ENCODE measurements around the gene KIF5C.

Gene KIF5C

GRCh38 chr2:148996805-148997204, 121.8 kb downstream of the KIF5C start:
- no peak for DNase-seq

- no peak for DNase-seq
Measured at GRCh38 chr2:148998165-148998830, 123.3 kb downstream of the KIF5C start.

- no peak for DNase-seq
Measured at GRCh38 chr2:148998831-148999200, 123.8 kb downstream of the KIF5C start.

DNA sequence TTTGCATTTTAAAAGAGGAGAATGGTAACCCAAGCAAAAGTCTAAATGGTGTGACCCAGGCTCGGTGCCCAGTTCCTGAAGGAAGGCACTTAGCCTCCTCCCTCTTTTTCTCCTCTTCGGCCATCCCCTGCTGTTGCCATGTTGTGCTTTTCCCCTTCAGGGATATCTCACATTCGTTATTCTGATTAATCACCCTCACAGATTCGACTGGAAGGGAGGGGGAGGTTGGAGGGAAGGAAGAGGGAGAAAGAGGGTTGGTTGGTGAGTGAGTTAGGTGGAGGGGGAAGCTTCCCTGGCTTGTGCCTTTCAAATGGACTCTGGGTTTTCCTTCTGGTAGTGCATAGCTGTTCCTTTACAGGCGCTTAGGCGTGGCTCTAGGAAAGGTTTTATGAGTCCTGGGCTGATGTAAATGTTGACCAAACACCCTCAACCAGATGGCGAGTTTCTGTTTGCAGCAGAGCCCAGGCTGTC, 124.5 kb downstream of the KIF5C start:
- no peak for DNase-seq

- no peak for DNase-seq
Measured at GRCh38 chr2:149000158-149000938, 125.3 kb downstream of the KIF5C start.

DNA sequence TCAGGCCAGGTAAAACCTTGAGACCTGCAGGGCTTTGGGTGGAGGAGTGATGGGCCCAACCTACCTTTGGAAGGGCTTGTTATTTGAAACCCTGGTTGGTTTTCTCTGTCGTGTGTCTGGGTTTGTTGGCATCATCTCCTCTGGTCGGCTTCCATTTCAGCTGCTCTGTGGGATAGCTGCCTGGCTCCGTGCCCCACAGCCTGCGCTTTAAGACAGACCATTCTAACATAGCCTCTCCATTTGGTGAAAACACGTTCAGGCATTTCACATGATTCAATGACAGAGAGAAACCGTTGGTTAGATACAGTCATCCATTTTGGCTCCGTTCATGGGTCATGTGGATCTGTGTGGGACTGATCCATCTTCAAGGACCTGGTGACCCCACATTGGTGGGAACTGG, 126.5 kb downstream of the KIF5C start:
- DNase-seq = no peak

GRCh38 chr2:149002378-149002890, 127.4 kb downstream of the KIF5C start:
- DNase-seq = no peak

DNA sequence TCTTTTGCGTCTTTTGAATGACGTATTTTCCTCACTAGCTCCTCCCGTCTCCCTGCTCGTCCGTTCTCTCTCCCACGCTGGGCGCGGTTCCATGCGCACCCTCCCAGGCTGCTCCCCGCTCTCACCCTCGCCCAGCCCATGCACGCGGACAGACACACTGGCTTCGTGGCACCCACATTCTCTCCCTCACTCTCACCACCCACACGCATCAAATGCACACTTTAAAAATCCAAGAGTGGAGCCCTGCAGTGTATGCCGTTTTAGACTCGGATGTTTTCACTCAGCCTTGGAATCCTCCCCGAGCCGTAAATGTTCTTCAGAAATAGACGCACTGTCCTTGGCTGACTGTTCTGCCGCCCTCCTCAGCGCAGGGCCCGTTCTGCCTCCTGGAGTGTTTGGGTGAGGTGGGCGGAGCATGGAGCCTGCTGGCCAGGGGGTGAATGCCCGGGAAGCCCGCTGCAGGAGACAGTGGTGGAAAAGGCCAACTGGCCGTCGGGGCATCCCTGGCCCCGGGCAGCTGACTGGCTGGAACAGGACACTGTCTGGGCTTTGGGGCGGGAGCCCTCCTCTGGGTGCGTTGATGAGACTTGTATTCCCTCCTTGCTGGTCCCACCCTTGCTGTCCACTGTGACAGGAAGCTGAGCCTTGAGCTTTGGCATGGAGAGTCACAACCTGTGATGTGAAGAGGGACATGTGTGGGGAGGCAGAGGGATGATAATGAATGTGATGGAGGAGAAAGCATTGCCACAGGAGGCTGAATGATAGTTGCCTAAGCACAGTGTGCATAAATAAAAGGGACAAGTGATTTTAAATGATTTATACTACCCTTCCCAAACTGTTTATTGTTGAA, 128.1 kb downstream of the KIF5C start:
- DNase-seq = no peak

DNA sequence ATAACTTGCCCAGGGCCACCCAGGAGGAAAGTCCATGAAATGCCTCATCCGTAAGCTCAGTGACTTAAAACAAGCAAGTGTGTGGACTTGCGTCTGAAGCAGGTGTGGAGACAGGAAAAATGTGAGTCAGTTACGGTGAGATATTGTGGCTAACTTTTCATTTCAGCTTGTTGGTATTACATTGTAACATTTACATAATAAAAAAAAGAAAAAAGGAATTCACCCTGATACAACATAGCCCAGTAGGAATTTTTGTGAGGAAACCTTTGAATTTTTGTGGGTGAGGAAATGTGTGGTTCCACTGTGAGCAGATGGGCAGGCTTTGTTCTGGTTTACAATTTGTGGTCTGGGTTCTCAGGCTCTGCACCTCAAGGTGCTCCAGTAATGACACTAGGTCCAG, 129.8 kb downstream of the KIF5C start:
- no peak for DNase-seq

DNA sequence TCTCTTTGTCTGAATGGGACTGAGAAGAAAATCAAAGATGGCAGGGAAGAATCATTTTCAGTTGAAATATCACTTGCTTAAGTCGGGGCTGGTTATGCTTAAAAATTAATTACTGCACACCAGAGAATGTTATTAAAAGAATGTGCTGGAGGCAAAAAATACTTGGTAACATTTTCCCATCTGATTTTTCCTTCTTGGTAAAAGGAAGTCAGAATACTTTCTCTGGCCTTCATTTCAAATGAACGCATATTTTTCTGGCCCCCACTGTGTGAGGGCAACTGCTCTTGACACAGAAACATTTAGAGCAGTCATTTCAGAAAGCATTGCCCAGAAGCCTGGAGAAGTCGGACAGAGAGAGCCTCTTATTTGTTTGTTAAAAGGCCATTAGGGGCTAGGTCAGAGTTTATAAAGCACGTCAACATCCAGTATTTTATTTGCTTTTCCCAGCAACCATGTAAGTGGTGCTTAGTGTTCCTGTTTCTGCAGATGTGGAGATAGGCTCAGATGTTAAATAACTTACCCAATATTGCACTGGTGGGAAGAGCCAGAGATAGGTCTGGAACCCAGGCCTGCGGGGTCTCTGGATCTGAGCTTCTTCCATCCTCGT, 130.5 kb downstream of the KIF5C start:
- DNase-seq = no peak

- DNase-seq = no peak
Measured at GRCh38 chr2:149006883-149007543, 132.0 kb downstream of the KIF5C start.

DNA sequence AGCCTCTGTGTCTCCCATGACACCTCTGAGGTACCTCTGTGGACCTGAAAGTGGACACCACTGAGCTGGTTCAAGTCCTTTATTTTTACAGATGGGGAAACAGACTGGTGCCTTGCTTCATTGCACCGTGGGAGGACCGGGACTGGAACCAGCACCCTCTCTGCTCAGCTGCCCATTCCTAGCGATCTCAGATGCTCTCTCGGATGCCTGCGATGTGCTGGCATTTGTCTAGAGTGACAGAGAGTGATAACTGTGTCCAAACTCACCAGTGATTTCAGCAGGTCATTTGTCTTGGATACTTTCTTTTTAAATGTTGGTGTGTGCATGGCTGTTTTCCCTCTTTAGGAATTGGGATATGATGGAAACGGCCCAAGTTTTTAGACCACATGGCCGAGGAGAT, 133.4 kb downstream of the KIF5C start:
- DNase-seq = no peak

DNA sequence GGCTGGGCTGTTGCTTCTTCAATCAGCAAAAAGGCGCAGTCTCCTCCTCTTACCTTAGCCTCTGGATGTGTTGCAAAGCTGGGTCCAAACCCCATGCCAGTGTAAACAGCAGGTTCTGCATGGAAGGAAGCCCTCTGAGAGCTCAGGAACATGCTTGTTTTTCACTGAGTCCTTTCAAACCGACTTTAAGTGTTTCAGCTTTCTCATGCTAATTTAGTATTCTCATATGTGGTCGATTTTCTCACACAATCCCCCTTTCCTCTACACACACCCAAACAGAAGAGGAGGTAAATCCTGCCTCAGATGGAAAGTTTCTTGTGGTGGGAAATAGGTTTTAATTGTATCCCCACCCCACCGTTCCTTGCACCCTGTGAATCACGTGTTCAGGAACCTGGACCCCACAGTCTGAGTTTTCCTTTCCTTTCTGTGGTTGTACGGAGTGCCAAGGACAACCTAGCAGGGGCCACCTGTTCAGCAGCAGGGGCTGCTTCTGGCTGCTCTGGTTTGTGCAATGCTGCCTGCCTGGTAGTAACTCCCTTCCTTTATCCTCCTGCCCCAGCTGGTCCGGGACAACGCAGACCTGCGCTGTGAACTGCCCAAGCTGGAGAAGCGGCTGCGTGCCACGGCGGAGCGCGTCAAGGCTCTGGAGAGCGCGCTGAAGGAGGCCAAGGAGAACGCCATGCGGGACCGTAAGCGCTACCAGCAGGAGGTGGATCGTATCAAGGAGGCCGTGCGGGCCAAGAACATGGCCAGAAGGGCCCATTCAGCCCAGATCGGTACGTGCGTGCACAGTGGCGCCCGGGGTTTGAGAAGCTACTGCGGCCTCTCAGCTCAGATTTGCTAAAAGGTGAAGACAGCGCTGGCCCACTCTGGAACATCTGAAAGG, 134.8 kb downstream of the KIF5C start:
- no peak for DNase-seq

DNA sequence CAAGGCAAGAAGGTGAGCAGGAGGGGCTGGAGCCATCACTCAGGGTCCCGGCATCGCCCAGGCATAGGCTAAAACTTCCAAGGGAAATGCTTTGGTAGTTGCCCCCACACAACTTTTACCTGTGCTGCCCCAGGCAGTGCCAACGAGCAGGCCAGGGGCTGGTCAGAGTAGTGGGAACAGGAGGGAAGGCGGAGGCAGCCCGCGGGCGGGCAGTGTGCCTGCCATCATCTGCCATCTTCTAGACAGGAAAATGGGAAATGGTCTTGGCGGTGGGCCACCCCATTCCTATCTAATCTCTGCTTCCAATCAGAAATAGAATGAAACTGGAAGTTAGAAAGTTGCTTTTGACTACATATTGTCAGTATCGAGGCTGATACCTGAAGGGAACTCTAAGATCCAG, 137.5 kb downstream of the KIF5C start:
- no peak for DNase-seq

DNA sequence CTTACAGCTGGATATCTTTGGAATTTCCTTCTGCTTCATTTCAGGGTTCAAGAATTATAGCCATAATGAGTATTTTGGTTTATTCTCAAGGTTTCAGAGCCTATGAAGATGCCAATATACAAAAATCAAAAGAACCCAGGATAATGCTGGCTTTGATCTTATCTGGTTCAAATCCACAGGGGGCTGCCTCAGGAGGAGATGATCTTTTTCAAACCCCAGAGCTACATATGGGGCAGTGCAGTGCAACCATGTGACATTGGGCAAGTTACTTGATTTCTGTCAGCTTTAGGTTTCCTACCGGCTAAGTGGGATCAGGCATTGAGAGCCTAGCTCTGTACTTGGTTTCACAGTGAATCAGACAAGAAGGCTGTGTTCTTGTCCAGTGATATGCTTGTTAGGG, 140.5 kb downstream of the KIF5C start:
- DNase-seq = no peak

GRCh38 chr2:149015926-149016563, 141.0 kb downstream of the KIF5C start:
- DNase-seq = no peak

DNA sequence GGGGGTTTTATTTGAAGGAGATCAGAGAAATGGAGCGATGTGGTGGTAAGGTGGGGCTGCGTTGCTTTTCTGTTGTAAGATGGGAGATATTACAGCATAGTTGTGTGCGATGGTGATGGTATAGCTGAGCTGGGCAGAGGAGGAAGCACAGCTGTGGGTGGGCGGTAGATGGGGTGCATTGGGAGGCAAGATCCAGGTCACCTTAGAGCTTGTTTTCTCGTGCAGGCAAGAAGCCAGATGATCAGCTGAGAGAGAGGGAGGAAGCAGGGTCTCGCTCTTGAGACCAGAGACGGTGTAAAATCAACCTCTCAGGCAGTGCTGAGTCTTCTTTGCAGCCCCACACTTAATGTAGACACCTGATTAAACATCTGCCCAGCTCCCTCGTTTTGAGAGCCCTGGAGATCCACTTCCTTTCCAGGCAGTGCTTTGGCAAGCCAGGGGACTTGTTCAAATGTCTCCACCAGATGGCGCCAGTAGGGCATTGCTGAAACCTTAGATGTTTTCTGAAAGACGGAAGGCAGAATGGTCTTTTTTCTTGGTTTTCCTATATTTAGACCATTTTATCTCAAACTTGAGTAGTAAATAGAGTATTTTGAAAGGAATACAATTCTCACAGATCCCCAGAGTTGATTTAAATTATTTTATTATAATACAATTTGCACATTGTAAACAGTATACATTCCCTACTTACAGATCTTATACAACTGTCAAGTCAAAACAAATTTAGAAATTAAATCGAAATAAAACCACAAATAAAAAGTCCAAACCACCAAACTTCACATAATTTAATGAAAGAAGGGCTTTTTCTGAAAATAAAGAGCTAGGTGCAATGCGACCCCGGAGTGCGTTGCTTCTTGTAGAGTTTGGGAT, 142.3 kb downstream of the KIF5C start:
- peak; percentile 74 for DNase-seq

DNA sequence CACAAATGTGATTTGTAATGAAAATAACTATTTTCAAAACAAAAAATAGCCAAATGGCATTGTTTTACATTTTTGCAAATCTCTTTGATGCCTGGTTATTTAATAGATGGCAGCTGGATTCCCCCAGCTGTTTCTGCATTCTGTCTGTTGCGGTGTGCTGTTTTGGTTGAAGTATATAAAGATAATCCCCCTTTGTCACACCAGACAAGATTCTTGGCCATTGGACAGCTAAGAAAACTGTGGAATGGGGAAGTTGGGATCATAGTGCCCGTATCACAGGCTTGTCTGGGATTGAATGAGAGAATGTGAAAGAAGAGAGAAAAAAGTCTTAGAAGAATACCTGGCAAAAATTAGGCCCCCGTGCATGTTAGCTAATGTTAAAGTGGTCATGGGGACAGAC, 144.0 kb downstream of the KIF5C start:
- no peak for DNase-seq

DNA sequence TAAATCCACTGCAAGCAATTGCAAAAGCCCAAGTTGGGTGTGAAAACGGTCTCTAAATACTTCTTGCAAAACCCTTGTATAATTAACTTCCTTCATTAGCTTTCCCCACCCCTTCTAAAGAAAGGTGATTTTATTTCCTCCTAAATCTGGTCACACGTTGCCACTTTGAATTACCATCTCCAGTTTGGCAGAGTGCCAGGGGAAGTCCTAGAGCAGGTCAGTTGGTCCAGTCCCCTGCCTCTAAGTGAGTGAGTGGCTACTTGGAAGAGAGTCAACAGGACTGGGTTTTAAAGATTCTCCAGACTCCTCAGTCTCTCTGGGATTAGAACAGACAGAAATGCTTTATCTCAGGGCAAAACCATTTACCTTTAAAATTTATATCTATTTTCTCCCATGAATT, 144.7 kb downstream of the KIF5C start:
- DNase-seq = no peak

DNA sequence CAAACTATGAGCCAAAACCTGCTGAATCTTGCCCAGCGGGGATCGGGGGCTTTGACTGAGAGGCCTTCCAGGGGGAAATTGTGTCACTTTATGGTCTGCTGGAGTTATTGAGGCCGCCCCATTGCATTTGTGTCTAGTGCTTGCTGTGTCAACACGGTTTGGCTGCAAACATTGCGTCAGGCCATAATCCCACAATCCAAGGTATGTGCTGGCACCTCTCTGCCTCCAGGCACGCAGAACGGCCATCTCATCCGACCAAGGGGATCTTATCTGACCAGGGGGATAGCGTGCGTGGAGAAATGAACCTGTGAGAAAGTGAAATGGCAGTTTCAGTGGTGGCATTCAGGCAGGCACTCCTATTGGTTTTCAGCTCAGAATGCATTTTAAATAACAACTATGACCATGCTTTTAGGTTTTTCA, 145.4 kb downstream of the KIF5C start:
- DNase-seq = no peak
